Activated CD8-positive, alpha-beta memory T cell treated with anti-CD3 and anti-CD28 coated beads, Interleukin-2, amount 50 U/mL, for 1 hour (primary cell): ENCODE measurements around the gene PCDH8.

Experiments
- DNase-seq: peaks from one replicate; pipeline ENCODE4 v3.0.0-alpha.2; 2020; ENCODE audit errors: extremely low read depth

The PCDH8 gene

GRCh38 chr13:52851137-52851962, 2.9 kb upstream of the PCDH8 start:
- no peak for DNase-seq

DNA sequence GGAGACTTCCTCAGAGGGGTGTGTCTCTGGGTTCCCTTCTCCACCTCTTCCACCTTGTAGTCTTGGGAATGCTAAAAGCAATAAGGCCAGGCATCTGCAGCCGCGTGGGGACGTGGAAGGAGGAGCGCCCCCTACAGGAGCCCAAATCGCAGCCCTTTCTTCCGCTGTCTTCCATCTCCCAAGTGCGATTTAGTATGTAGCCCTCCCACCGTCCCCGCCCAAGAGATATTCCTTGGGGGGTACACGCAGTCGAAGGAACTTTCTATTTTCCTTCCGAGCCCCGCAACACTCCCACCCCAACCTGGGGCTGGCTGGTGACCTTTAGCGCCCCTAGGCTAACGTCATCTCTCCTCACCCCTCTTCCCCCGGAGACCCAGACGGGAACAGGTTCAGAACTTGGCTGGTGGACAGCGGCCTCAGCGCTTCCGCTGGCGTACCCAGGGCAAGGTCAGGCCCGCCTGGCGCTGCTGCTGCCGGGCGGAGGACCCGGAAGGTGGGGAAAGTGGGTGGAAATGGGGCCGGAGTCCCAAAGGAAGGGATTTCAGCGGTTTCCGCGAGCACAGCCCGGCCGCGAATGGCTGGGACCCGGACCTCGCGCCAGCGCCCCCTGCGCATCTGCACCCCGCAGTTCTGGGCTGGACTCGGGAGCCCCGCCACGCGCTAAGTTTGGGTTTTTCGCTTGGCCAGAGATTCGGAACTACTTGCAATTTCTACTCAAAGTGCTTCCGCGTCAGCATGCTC, 2.1 kb upstream of the PCDH8 start:
- DNase-seq, result no peak

GRCh38 chr13:52850072-52850395, 1.6 kb upstream of the PCDH8 start:
- no peak for DNase-seq

GRCh38 chr13:52849291-52850071, 1.0 kb upstream of the PCDH8 start:
- no peak for DNase-seq

GRCh38 chr13:52847682-52848432, 583 bp downstream of the PCDH8 start:
- no peak for DNase-seq

DNA sequence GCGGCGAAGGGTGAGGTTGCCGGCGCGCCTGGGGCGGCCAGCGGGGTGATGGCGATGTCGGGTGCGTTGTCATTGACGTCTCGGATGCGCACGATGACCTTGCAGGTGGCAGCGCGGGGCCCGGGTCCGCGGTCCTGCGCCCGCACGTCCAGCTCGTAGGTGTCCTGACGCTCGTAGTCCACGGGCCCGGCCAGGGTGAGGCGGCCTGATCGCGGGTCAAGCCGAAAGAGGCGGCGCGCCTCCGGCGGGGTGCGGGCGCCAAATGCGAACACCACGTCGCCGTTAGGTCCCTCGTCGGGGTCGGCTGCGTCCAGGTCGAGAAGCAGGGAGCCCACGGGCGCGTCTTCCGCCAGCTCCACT, 1.1 kb downstream of the PCDH8 start:
- no peak for DNase-seq

DNA sequence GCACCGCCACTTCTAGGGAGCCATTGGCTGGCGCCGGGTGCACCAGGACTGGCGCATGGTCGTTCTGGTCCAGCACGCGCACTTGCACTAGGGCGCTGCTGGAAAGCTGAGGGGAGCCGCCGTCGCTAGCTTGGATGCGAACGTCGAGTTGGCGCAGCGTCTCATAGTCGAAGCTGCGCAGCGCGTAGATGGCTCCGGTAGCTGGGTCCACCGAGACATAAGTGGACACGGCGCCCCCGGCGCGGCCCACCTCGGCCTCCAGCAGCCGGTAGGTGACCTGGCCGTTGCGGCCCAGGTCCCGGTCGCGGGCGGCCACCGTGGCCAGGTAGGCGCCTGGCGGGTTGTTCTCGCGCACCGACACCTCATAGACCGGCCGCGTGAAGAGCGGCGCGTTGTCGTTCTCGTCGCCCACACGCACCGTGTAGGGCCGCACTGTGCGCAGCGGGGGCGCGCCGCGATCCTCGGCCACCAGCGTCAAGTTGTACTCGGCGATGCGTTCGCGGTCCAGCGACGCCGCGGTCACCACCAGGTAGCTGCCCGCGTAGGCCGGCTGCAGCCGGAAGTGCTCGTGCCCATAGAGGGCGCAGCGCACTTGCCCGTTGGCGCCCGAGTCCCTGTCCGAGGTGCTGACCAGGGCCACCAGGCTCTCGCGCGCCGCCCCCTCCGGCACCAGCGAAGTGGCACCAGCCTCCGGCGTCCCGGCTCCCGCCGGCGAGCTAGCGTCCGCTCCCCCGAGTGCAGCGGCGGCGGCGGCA, 1.7 kb downstream of the PCDH8 start:
- no peak for DNase-seq

GRCh38 chr13:52845766-52846566, 2.5 kb downstream of the PCDH8 start:
- DNase-seq, result no peak

DNA sequence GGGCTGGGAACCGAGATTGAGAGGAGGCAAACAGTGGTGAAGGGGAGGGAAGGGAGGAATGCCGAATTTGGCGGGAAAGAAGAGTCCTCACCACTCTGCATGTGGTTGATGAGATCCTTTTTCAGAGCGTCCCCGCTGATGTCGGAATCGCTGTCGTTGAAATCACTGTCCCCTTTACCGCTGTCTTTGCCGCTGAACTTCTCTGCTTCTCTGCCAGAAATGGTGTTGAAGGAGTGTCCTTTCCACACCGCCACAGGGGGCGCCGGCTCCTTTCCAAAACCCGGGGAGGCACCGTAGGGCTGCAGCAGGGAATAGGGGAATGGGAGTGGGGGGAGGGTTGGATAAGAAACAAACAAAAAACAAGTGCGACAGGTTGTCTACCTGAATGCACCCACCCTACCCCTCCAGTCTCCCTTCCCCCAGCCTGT, 3.1 kb downstream of the PCDH8 start:
- no peak for DNase-seq

DNA sequence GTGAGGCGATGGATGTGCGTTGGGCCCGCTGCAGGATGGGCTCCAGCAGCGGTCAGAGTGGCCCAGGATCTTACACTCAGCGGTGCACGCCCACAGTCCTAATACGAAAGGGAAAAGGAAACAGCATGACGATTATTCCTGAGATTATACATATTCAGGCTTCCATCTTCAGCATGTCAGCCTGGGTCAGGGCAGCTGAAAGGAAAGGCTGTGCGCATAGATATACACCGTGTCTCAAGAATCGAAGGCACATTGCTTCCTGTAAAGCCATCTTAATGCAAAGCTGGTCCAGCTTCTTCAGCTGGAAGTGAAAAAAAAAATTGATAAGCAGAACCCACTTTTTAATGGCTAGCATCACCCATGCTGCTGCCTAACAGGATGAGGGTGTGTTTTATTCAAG, 3.6 kb downstream of the PCDH8 start:
- DNase-seq, result no peak

DNA sequence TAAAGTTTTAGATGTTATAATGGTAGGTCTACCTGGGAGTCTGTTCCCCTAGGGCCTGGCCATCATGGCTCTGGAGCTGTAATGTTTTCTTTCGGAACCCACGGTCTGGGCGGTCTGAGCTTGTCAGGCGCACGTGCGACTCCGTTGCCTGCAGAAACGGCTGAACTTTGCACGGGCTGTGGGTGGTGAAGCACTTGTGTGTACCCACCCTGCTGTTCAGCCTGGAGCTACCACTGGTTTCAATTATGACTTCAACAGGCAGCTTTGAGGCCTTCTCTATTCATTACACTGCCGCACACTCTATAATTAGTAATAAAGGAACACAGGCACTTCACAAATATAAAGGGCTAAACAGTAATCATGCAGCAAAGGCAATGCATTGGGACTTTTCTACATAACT, 6.0 kb downstream of the PCDH8 start:
- no peak for DNase-seq

- no peak for DNase-seq
Measured at GRCh38 chr13:52840066-52840465, 8.4 kb downstream of the PCDH8 start.

- DNase-seq, result no peak
Measured at GRCh38 chr13:52838433-52839107, 9.9 kb downstream of the PCDH8 start.

- DNase-seq, result no peak
Measured at GRCh38 chr13:52837850-52838249, 10.6 kb downstream of the PCDH8 start.

DNA sequence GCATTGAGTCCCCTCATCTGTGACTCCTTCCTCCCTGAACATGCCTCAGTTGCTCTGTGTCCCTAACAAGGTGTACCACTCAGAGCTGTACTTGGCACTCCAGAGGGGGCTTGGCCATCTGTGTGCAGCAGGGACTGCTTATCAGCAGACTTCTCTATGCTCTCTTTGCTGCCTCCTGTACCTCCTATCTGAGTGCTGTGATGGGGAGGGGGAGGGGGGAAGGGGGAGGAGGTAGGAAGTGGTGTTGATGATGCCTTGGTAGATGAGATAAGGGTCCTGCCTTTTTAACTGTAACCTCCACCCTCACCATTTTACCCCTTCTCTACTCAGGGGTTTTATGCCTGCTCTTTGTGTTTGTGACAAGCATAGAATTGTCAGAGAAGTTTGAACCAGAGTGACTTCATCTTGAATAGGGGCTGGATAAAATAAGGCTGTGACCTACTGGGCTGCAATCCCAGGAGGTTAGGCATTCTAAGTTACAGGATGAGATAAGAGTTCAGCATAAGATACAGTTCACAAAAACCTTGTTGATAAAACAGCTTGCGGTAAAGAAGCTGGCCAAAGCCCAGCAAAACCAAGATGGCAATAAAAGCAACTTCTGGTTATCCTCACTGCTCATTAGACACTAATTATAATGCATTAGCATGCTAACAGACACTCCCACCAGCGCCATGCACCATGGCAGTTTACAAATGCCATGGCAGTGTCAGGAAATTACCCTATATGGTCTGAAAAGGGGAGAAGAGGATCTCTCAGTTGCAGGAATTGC, 13.2 kb downstream of the PCDH8 start:
- DNase-seq, result no peak

DNA sequence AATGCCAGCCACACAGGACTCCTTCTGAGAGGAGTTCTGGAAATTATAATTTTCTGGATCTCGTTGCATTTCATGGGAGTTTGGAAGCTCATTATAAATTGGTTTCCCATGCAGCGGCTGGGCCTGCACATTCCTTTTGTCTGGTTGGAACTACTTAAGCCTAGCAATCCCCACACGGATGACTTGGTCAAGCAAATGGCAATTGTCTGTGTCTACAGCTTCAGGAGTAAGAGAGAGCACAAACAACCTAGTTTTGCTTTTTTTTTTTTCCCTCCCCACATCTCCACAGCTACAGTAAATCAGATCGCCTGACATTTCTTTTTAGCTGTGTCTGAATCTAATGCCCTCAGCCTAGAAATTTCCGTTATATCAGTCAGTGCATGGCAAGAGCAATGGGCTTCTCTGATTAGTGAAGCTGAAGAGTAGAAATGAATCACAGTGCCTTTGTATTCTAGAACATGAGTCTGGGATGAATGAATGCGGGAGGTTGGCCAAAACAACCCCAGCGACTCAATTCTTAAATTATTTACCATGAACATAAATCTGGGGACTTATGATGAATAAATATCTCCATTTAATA, 15.1 kb downstream of the PCDH8 start:
- DNase-seq, result no peak

- DNase-seq, result no peak
Measured at GRCh38 chr13:52832313-52832712, 16.1 kb downstream of the PCDH8 start.

- no peak for DNase-seq
Measured at GRCh38 chr13:52830946-52831345, 17.5 kb downstream of the PCDH8 start.

- DNase-seq, result no peak
Measured at GRCh38 chr13:52827839-52828238, 20.6 kb downstream of the PCDH8 start.
